Measurements from ENCODE around the gene HRAS.

HRAS gene

GRCh38 chr11:560305-561147 is 25.1 kb upstream of the HRAS start, which contains the start of the genes LMNTD2 and RASSF7:
LMNTD2 (minus strand) TSS chr11:560738; CDS start chr11:560716, 22 bp downstream.
RASSF7 (plus strand) TSS chr11:560970; CDS start chr11:561769, 799 bp downstream.
- peaks cover 0 to 40% (median 19%) of the 10 kb centered on the region in 4 donors for H3K4me1 ChIP-seq
- H3K27ac ChIP-seq: peak within 1 kb of the TSS; percentile 25 to 35
- no peak for TF ChIP-seq CTCF (IDR thresholded peaks at IDR 0.05)
- peaks cover 5 to 42% of the 10 kb centered on the region in 2 donors for H3K27me3 ChIP-seq
- H3K36me3 ChIP-seq: no peaks in the 10 kb centered on the region
- DNase-seq: peak; percentile 85 to 94
- intact Hi-C loops (cut with DNase I; ENCODE audit: low total_unique reads): no loop called here
- H3K4me3 ChIP-seq: peak within 1 kb of the TSS; percentile 58 to 96
- H3K9me3 ChIP-seq: no peaks in the 10 kb centered on the region

- H3K27ac ChIP-seq: peak overlapping the region; percentile 25 to 35
- no peak for DNase-seq
Observed at GRCh38 chr11:559712-560304, 24.4 kb upstream of the HRAS start.

DNA sequence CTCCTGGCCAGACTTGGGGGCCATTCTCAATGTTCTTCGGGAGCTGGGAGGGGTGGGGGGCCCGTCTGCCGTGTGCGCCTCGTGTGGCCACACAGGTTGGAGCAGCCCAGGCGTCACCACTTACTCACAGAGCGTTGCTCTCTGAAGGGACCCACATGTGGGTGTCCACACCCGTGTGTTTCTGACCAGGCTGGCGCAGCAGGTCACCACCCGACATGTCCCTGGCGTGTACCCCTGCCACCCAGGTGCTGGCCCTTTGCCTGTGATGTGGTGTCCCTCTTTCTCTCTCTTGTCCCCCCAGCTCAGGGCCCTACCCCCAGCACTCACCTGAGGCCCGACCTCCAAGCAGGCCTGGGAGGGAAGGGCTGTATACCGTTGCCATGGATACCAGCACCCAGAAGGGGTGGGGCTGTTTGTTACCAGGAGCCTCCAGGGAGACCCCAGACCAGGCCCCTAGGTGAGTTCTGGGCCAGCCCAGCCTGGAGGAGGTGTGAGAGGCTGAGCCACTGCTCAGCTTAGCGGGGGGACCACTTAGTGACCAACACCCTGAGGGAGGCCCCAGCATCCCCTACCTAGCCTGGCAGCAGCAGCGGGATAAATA is 23.7 kb upstream of the HRAS start:
- no peaks in the 10 kb centered on the region for H3K9me3 ChIP-seq
- H3K27ac ChIP-seq: no peak overlapping the region
- peaks cover 0 to 52% (median 31%) of the 10 kb centered on the region in 4 donors for H3K4me1 ChIP-seq
- TF ChIP-seq CTCF (IDR thresholded peaks at IDR 0.05): no peak
- intact Hi-C loops (cut with DNase I; ENCODE audit: low total_unique reads): no loop called here
- H3K4me3 ChIP-seq: no peak overlapping the region
- DNase-seq: no peak
- H3K36me3 ChIP-seq: no peaks in the 10 kb centered on the region
- H3K27me3 ChIP-seq: peaks cover 13 to 56% of the 10 kb centered on the region in 2 donors

More at GRCh38 chr11:559712-560304, 24.4 kb upstream of the HRAS start:
- Histone ChIP-seq H3K36me3 (no peaks in the 10 kb centered on the region), H3K27me3 (peaks cover 10 to 49% of the 10 kb centered on the region in 2 donors), H3K4me3 (peak overlapping the region; percentile 58 to 96), H3K4me1 (peaks cover 0 to 47% (median 26%) of the 10 kb centered on the region in 4 donors), H3K9me3 (no peaks in the 10 kb centered on the region)
- intact Hi-C loops (cut with DNase I; ENCODE audit: low total_unique reads): no loop called here
- no peak for TF ChIP-seq CTCF (IDR thresholded peaks at IDR 0.05)

- Histone ChIP-seq H3K27me3 (peaks cover 13 to 62% of the 10 kb centered on the region in 2 donors), H3K36me3 (no peaks in the 10 kb centered on the region), H3K27ac (no peak overlapping the region), H3K9me3 (no peaks in the 10 kb centered on the region), H3K4me1 (peaks cover 0 to 50% (median 31%) of the 10 kb centered on the region in 4 donors), H3K4me3 (no peak overlapping the region)
- no peak for DNase-seq
- intact Hi-C loops (cut with DNase I; ENCODE audit: low total_unique reads): no loop called here
- TF ChIP-seq CTCF (IDR thresholded peaks at IDR 0.05): no peak
Observed at GRCh38 chr11:558503-558902, 23.1 kb upstream of the HRAS start.

GRCh38 chr11:557328-558132 is 22.2 kb upstream of the HRAS start:
- intact Hi-C loops (cut with DNase I; ENCODE audit: low total_unique reads): no loop called here
- TF ChIP-seq CTCF (IDR thresholded peaks at IDR 0.05): no peak
- no peak for DNase-seq
- Histone ChIP-seq H3K27ac (no peak overlapping the region), H3K4me1 (peaks cover 0 to 48% (median 31%) of the 10 kb centered on the region in 4 donors), H3K36me3 (no peaks in the 10 kb centered on the region), H3K27me3 (peaks cover 13 to 72% of the 10 kb centered on the region in 2 donors), H3K4me3 (no peak overlapping the region), H3K9me3 (no peaks in the 10 kb centered on the region)
